ENCODE results near the gene TMC3.

DNA sequence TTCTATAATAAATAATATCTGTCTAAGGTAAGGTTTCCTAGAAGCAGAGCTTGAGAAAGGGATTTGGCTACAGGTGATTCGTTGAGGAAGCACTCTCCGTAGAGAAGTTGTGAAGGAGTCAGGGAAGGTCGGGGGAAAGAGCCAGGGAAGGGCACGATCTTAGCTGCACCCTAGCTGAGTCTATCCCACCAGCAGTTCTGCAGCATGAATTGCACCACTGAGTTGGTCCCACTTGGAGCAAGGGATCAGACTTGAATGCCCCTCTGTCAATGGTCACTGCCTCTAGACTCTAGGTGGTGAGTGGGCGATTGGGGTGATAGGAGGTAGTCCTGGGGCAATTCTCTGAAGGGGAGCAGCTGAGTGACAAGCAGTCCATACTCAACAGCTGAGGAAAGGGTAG is 13.5 kb downstream of the TMC3 start:
- TF ChIP-seq POLR2A (IDR thresholded peaks at IDR 0.05; ENCODE audit: low read length) (no peak), RNF2 (IDR thresholded peaks at IDR 0.05; ENCODE audit: borderline replicate concordance, low read depth) (no peak), ESRRA (IDR thresholded peaks at IDR 0.05; ENCODE audit: borderline replicate concordance, low read length) (no peak), SREBF2 (IDR thresholded peaks at IDR 0.05) (no peak), EHMT2 (IDR thresholded peaks at IDR 0.05; ENCODE audit: low read depth) (no peak), CHD4 (IDR thresholded peaks at IDR 0.05; ENCODE audit: borderline replicate concordance) (no peak), JUNB (IDR thresholded peaks at IDR 0.05) (no peak)
- TF ChIP-seq, protein P1, sequence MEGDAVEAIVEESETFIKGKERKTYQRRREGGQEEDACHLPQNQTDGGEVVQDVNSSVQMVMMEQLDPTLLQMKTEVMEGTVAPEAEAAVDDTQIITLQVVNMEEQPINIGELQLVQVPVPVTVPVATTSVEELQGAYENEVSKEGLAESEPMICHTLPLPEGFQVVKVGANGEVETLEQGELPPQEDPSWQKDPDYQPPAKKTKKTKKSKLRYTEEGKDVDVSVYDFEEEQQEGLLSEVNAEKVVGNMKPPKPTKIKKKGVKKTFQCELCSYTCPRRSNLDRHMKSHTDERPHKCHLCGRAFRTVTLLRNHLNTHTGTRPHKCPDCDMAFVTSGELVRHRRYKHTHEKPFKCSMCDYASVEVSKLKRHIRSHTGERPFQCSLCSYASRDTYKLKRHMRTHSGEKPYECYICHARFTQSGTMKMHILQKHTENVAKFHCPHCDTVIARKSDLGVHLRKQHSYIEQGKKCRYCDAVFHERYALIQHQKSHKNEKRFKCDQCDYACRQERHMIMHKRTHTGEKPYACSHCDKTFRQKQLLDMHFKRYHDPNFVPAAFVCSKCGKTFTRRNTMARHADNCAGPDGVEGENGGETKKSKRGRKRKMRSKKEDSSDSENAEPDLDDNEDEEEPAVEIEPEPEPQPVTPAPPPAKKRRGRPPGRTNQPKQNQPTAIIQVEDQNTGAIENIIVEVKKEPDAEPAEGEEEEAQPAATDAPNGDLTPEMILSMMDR (IDR thresholded peaks at IDR 0.05) = no peak
- TF ChIP-seq, protein P2, sequence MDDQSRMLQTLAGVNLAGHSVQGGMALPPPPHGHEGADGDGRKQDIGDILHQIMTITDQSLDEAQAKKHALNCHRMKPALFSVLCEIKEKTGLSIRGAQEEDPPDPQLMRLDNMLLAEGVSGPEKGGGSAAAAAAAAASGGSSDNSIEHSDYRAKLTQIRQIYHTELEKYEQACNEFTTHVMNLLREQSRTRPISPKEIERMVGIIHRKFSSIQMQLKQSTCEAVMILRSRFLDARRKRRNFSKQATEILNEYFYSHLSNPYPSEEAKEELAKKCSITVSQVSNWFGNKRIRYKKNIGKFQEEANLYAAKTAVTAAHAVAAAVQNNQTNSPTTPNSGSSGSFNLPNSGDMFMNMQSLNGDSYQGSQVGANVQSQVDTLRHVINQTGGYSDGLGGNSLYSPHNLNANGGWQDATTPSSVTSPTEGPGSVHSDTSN (IDR thresholded peaks at IDR 0.05) = no peak
- TF ChIP-seq, protein P3, sequence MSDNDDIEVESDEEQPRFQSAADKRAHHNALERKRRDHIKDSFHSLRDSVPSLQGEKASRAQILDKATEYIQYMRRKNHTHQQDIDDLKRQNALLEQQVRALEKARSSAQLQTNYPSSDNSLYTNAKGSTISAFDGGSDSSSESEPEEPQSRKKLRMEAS (IDR thresholded peaks at IDR 0.05) = no peak
- TF ChIP-seq, protein P4, sequence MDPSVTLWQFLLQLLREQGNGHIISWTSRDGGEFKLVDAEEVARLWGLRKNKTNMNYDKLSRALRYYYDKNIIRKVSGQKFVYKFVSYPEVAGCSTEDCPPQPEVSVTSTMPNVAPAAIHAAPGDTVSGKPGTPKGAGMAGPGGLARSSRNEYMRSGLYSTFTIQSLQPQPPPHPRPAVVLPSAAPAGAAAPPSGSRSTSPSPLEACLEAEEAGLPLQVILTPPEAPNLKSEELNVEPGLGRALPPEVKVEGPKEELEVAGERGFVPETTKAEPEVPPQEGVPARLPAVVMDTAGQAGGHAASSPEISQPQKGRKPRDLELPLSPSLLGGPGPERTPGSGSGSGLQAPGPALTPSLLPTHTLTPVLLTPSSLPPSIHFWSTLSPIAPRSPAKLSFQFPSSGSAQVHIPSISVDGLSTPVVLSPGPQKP (IDR thresholded peaks at IDR 0.05; ENCODE audit: low read depth, low read length) = no peak
- TF ChIP-seq, protein P5, sequence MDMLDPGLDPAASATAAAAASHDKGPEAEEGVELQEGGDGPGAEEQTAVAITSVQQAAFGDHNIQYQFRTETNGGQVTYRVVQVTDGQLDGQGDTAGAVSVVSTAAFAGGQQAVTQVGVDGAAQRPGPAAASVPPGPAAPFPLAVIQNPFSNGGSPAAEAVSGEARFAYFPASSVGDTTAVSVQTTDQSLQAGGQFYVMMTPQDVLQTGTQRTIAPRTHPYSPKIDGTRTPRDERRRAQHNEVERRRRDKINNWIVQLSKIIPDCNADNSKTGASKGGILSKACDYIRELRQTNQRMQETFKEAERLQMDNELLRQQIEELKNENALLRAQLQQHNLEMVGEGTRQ (IDR thresholded peaks at IDR 0.05) = no peak
- TF ChIP-seq, protein P6, sequence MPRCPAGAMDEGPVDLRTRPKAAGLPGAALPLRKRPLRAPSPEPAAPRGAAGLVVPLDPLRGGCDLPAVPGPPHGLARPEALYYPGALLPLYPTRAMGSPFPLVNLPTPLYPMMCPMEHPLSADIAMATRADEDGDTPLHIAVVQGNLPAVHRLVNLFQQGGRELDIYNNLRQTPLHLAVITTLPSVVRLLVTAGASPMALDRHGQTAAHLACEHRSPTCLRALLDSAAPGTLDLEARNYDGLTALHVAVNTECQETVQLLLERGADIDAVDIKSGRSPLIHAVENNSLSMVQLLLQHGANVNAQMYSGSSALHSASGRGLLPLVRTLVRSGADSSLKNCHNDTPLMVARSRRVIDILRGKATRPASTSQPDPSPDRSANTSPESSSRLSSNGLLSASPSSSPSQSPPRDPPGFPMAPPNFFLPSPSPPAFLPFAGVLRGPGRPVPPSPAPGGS (IDR thresholded peaks at IDR 0.05) = no peak
